Thyroid gland (tissue), 4 donors: ENCODE results near the gene WDR27.

ENCODE experiments used
- CTCF ChIP-seq, 6 experiments: fragments of 200-600 bp in 3 of 6; fragments of 450-650 bp in 3 of 6; sonication (generic) in 3 of 6; IDR thresholded peaks; one replicate each; pipeline ENCODE4 v1.5.1; 2016 to 2019; ENCODE audit warnings: antibody characterized with exemption in 6 of 6, mild to moderate bottlenecking in 2 of 6, inconsistent platforms in 1 of 6, moderate library complexity in 1 of 6
- POLR2A ChIP-seq, 2 donors: fragments of 450-650 bp; IDR thresholded peaks; one replicate each; pipeline ENCODE4 v1.6.1; 2017; ENCODE audit warnings: antibody characterized with exemption in 2 of 2, mild to moderate bottlenecking in 2 of 2, moderate library complexity in 1 of 2

- TF ChIP-seq POLR2A (IDR thresholded peaks at IDR 0.05) (no peak), CTCF (IDR thresholded peaks at IDR 0.05) (no peak)
Observed at GRCh38 chr6:169490830-169491229, 211.0 kb downstream of the WDR27 start.
